ENCODE data around the gene CAST.

The CAST gene

GRCh38 chr5:96778409-96778808 is 116.2 kb downstream of the CAST start:
- no peak for TF ChIP-seq CTCF (IDR thresholded peaks at IDR 0.05; ENCODE audit: low read depth, low read length, missing control alignments)
- no peak for DNase-seq (ENCODE audit: low read depth)
- H3K4me3 ChIP-seq (ENCODE audit: low read depth, low read length), result no peak overlapping the region

- H3K4me3 ChIP-seq (ENCODE audit: low read depth, low read length), result no peak overlapping the region
- no peak for DNase-seq (ENCODE audit: low read depth)
- no peak for TF ChIP-seq CTCF (IDR thresholded peaks at IDR 0.05; ENCODE audit: low read depth, low read length, missing control alignments)
Observed at GRCh38 chr5:96780626-96781025, 118.5 kb downstream of the CAST start.

GRCh38 chr5:96781031-96781971 is 119.1 kb downstream of the CAST start:
- no peak for DNase-seq (ENCODE audit: low read depth)
- H3K4me3 ChIP-seq (ENCODE audit: low read depth, low read length), result no peak overlapping the region
- no peak for TF ChIP-seq CTCF (IDR thresholded peaks at IDR 0.05; ENCODE audit: low read depth, low read length, missing control alignments)

- no peak for DNase-seq (ENCODE audit: low read depth)
- no peak overlapping the region for H3K4me3 ChIP-seq (ENCODE audit: low read depth, low read length)
- no peak for TF ChIP-seq CTCF (IDR thresholded peaks at IDR 0.05; ENCODE audit: low read depth, low read length, missing control alignments)
Observed at GRCh38 chr5:96783326-96783725, 121.2 kb downstream of the CAST start.

GRCh38 chr5:96785326-96786109 is 123.3 kb downstream of the CAST start:
- no peak for DNase-seq (ENCODE audit: low read depth)
- no peak for TF ChIP-seq CTCF (IDR thresholded peaks at IDR 0.05; ENCODE audit: low read depth, low read length, missing control alignments)
- H3K4me3 ChIP-seq (ENCODE audit: low read depth, low read length), result no peak overlapping the region

- no peak overlapping the region for H3K4me3 ChIP-seq (ENCODE audit: low read depth, low read length)
- TF ChIP-seq CTCF (IDR thresholded peaks at IDR 0.05; ENCODE audit: low read depth, low read length, missing control alignments), result no peak
- no peak for DNase-seq (ENCODE audit: low read depth)
Observed at GRCh38 chr5:96788112-96788749, 126.1 kb downstream of the CAST start.

Measured in GM12864 (cell line).